ENCODE results near the gene KRT8. TPM values are rescaled to one million over a fixed set of nuclear protein-coding genes. Genes with fewer than 3 reads are reported as not detected.

KRT8 gene
- total RNA-seq, 1 donor, result 57.0 TPM

DNA sequence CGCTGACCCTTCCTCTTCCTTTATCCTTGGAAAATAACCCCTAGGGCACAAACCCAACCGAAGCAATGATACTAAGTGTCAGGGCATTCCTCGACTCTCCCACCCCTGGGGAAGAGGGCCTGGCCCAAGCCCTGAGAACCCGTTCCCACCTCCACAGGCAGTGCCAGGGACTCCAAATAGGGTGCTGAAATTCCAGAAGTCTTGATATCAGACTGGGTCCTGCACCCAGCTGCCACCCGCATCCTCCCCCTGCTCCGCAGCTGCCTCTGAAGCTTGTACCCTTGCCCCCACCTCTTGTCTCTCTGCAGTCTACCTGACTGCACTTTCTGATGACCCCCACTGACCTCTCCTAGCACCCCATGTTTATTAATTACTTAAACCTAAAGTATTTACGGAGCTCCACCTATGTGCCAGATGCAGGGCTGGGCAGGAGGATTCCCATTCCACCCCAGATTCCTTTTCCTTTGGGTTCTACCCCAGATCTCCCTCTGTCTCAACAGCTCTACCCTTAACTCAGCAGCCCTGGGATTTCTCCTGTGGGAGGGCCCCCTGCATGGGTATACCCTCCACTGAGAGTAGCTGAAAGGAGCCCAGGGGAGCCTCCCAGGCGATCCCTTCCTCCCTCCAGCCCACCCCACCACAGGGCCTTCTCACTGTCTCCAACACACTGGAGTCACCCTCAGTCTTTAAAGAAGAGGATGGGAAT lies 40.0 kb upstream of the KRT8 start:
- no peak for TF ChIP-seq CTCF (IDR thresholded peaks at IDR 0.05; ENCODE audit: insufficient read depth, low read depth, low read length)
- DNase-seq (ENCODE audit: low read depth), result no peak
- no peak overlapping the region for H3K4me3 ChIP-seq (ENCODE audit: low read depth, low read length)

DNA sequence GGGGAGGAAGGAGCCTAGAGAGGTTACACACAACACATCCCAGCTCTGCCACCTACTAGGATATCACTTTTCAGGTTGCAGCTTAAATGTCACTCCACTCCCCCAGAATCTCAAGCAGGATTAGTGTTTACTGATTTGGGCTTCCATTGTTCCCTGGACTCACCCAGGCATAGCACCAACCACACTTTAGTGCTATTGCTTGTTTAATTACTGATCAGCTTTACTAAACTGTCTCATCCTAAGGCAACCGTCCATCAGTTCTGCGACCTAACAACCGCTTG lies 38.0 kb upstream of the KRT8 start:
- TF ChIP-seq CTCF (IDR thresholded peaks at IDR 0.05; ENCODE audit: insufficient read depth, low read depth, low read length), result no peak
- no peak for DNase-seq (ENCODE audit: low read depth)
- no peak overlapping the region for H3K4me3 ChIP-seq (ENCODE audit: low read depth, low read length)

DNA sequence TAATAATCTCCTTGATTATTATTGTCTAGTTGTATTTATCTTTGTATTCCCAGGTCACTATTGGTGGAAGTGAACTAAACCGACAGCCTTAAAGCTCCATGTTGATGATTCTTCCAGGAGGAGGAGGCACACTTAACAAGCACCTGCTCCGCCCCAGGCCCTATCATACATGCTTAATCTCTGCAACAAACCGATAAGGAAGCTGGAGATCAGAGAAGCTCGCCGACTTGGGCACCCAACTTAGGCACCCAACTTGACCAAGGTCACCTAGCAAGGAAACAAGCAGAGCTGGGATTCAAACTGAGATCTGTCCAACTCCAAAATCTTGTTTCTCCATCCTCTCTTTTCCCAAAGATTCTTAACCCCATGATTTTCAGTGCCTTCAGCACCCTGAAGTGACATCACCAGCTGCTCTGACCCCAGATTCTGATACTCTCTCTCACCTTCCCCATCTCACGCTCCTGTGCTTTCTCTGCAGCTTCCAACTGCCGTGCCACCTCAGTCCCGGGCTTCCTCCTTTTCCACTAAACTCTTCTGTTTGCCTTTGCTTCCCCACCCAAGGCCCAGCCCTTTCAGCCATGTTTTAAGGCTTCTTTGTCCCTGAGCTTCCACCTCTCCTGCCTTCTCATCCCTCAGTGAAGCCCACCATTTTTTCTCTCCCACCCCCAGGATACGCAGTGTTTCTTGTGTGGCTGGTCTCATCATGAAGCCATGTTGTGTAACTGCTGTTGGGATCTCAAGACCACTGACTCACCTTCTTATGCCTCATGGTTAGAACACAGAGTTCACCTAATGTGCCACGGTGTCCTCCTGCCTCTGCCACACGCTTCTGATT lies 37.4 kb upstream of the KRT8 start:
- DNase-seq (ENCODE audit: low read depth), result no peak
- no peak overlapping the region for H3K4me3 ChIP-seq (ENCODE audit: low read depth, low read length)
- no peak for TF ChIP-seq CTCF (IDR thresholded peaks at IDR 0.05; ENCODE audit: insufficient read depth, low read depth, low read length)

- no peak for DNase-seq (ENCODE audit: low read depth)
- no peak overlapping the region for H3K4me3 ChIP-seq (ENCODE audit: low read depth, low read length)
- TF ChIP-seq CTCF (IDR thresholded peaks at IDR 0.05; ENCODE audit: insufficient read depth, low read depth, low read length), result no peak
Measured at GRCh38 chr12:52929538-52929937, 24.7 kb upstream of the KRT8 start.

DNA sequence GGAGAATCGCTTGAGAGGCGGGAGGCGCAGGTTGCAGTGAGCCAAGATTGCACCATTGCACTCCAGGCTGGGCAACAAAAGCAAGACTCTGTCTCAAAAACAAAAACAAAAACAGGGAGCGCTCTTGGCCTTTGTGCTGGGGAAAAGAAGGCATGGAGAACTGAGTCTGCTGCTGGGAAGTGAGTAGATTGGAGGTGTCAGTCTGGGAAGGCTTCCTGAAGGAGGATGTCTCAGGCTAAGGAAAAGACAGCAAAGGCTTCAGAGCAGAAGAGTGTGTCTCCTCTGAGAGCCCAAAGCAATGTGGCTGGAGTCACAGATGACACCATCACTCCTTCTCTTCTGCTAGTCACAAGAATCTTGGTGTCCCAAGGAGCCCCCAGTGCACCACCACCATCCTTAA lies 23.1 kb upstream of the KRT8 start:
- no peak overlapping the region for H3K4me3 ChIP-seq (ENCODE audit: low read depth, low read length)
- TF ChIP-seq CTCF (IDR thresholded peaks at IDR 0.05; ENCODE audit: insufficient read depth, low read depth, low read length), result no peak
- DNase-seq (ENCODE audit: low read depth), result no peak

DNA sequence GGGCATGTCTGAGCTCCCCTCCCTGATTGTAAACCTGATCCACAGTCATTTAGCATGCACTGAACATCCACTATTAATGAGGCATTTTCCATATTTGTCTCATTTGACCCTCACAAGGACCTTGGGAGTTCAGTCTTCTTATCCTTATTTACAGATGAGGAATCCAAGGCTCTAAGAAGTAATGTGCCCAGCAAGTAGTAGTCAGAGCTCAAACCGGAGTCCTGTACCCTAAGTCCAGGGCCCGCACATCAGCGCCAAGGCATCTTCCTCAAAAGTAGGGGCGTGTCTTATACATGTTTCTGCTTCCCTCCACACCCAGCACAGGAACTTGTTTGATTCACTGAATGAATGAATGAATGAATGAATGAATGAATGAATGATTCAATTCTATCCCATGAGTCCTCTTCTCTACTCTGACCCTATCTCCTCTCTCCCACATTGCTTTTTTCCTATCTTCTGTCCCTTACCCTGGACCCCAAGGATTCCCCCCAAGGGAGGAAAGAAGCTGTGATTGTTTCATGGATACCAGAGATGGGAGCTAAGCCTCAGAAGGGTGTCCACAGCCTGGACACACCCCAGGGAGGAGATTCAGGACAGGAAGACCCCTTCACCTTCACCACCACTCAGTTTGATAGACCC lies 21.8 kb upstream of the KRT8 start:
- TF ChIP-seq CTCF (IDR thresholded peaks at IDR 0.05; ENCODE audit: insufficient read depth, low read depth, low read length), result no peak
- no peak overlapping the region for H3K4me3 ChIP-seq (ENCODE audit: low read depth, low read length)
- DNase-seq (ENCODE audit: low read depth), result no peak
